OCI-LY3 (cell line): ENCODE measurements around the gene HSPA2.

Experiments used
- H2AFZ ChIP-seq: fragments of 200-600, 300-600 bp; shearing (Covaris generic); 2 replicates; pipeline ENCODE4 v1.6.0; 2014; ENCODE audit warnings: antibody characterized with exemption, low read depth, low read length
- H3K27ac ChIP-seq: fragments of 200-600, 300-600 bp; sonication (generic); 2 replicates; pipeline ENCODE4 v1.5.1; 2014; ENCODE audit warnings: mild to moderate bottlenecking, low read length, moderate library complexity, mixed read lengths
- H3K27me3 ChIP-seq: fragments of 200-600, 300-600 bp; sonication (generic); 2 replicates; pipeline ENCODE4 v1.6.1; 2014; ENCODE audit warnings: low read depth, low read length, mixed read lengths
- H3K36me3 ChIP-seq: fragments of 200-600, 300-600 bp; sonication (generic); replicated peaks from 2 replicates; pipeline ENCODE3; 2014; ENCODE audit warnings: low read depth, low read length, mixed read lengths
- H3K4me1 ChIP-seq: fragments of 300-600, 200-600 bp; sonication (generic); 2 replicates; pipeline ENCODE4 v1.6.1; 2014; ENCODE audit warnings: low read length, mixed read lengths
- H3K4me2 ChIP-seq: fragments of 200-600, 300-600 bp; sonication (generic); 2 replicates; pipeline ENCODE4 v1.6.1; 2014; ENCODE audit warnings: low read length, mixed read lengths
- H3K4me3 ChIP-seq: fragments of 300-600, 200-600 bp; sonication (generic); 2 replicates; pipeline ENCODE4 v1.5.1; 2014; ENCODE audit warnings: antibody characterized with exemption, mild to moderate bottlenecking, low read length, moderate library complexity
- H3K79me2 ChIP-seq: fragments of 300-600, 200-600 bp; shearing (Covaris generic); 2 replicates; pipeline ENCODE4 v1.6.1; 2014; ENCODE audit warnings: mild to moderate bottlenecking, low read length, mixed read lengths
- H3K9ac ChIP-seq: fragments of 300-600, 200-600 bp; shearing (Covaris generic); 2 replicates; pipeline ENCODE4 v1.6.0; 2014; ENCODE audit warnings: mild to moderate bottlenecking, low read length, moderate library complexity
- H3K9me3 ChIP-seq: fragments of 200-600, 300-600 bp; shearing (Covaris generic); 2 replicates; pipeline ENCODE4 v1.6.1; 2014; ENCODE audit warnings: low read length, mixed read lengths; ENCODE audit not compliant: insufficient read depth
- H4K20me1 ChIP-seq: fragments of 200-600, 300-600 bp; sonication (generic); 2 replicates; pipeline ENCODE4 v1.6.1; 2016; ENCODE audit warnings: low read length, mixed read lengths; ENCODE audit not compliant: insufficient read depth
- CTCF ChIP-seq: fragments of 200-600, 300-600 bp; sonication (generic); IDR thresholded peaks from 2 replicates; pipeline ENCODE4 v1.5.1; 2014; ENCODE audit warnings: antibody characterized with exemption, low read length, low read depth
- EZH2phosphoT487 ChIP-seq: fragments of 200-600 bp; shearing (Covaris generic); IDR thresholded peaks from 2 replicates; pipeline ENCODE4 v1.6.1; 2018; ENCODE audit warnings: antibody characterized with exemption, mixed run types, low read depth

HSPA2 gene

GRCh38 chr14:64522591-64523355 lies 17.8 kb upstream of the HSPA2 start:
- no peak overlapping the region for H3K4me3 ChIP-seq
- no peak overlapping the region for H3K9ac ChIP-seq
- H3K27me3 ChIP-seq = no peaks in the 10 kb centered on the region
- H3K4me1 ChIP-seq = no peaks in the 10 kb centered on the region
- no peak for TF ChIP-seq CTCF
- TF ChIP-seq EZH2phosphoT487 = no peak
- H3K36me3 ChIP-seq = peaks cover 36% of the 10 kb centered on the region
- no peak overlapping the region for H3K4me2 ChIP-seq
- no peak overlapping the region for H2AFZ ChIP-seq
- H4K20me1 ChIP-seq = peaks cover 48% of the 10 kb centered on the region
- peaks cover 55% of the 10 kb centered on the region for H3K79me2 ChIP-seq
- no peaks in the 10 kb centered on the region for H3K9me3 ChIP-seq
- H3K27ac ChIP-seq = no peak overlapping the region

- Histone ChIP-seq H3K36me3 (peaks cover 36% of the 10 kb centered on the region), H3K4me3 (no peak overlapping the region), H3K4me2 (no peak overlapping the region), H3K9me3 (no peaks in the 10 kb centered on the region), H3K27ac (no peak overlapping the region), H2AFZ (no peak overlapping the region), H3K27me3 (no peaks in the 10 kb centered on the region), H3K4me1 (no peaks in the 10 kb centered on the region), H4K20me1 (peaks cover 32% of the 10 kb centered on the region), H3K9ac (no peak overlapping the region), H3K79me2 (peaks cover 29% of the 10 kb centered on the region)
- TF ChIP-seq EZH2phosphoT487 = no peak
- TF ChIP-seq CTCF = no peak
Observed at GRCh38 chr14:64525354-64525753, 15.2 kb upstream of the HSPA2 start.

GRCh38 chr14:64531567-64531966 lies 9.0 kb upstream of the HSPA2 start:
- no peak overlapping the region for H3K27ac ChIP-seq
- no peaks in the 10 kb centered on the region for H4K20me1 ChIP-seq
- H3K4me1 ChIP-seq = no peaks in the 10 kb centered on the region
- H3K27me3 ChIP-seq = no peaks in the 10 kb centered on the region
- H3K36me3 ChIP-seq = peaks cover 3% of the 10 kb centered on the region
- H3K9me3 ChIP-seq = no peaks in the 10 kb centered on the region
- H3K4me3 ChIP-seq = no peak overlapping the region
- H3K4me2 ChIP-seq = no peak overlapping the region
- H3K9ac ChIP-seq = no peak overlapping the region
- TF ChIP-seq EZH2phosphoT487 (no peak), CTCF (no peak)
- H2AFZ ChIP-seq = no peak overlapping the region
- no peaks in the 10 kb centered on the region for H3K79me2 ChIP-seq

- Histone ChIP-seq H3K79me2 (no peaks in the 10 kb centered on the region), H3K4me3 (no peak overlapping the region), H4K20me1 (no peaks in the 10 kb centered on the region), H3K9me3 (no peaks in the 10 kb centered on the region), H3K4me2 (no peak overlapping the region), H3K4me1 (no peaks in the 10 kb centered on the region), H3K9ac (no peak overlapping the region), H3K36me3 (no peaks in the 10 kb centered on the region), H3K27ac (no peak overlapping the region), H3K27me3 (no peaks in the 10 kb centered on the region), H2AFZ (no peak overlapping the region)
- no peak for TF ChIP-seq CTCF
- no peak for TF ChIP-seq EZH2phosphoT487
Observed at GRCh38 chr14:64536488-64537245, 3.9 kb upstream of the HSPA2 start.
